ENCODE data around the gene RBM38. TPM values are rescaled to one million over a fixed set of nuclear protein-coding genes. Genes with fewer than 3 reads are reported as not detected.

Gene RBM38
- total RNA-seq, 1 experiment from 2014 or later = 39.9 TPM

DNA sequence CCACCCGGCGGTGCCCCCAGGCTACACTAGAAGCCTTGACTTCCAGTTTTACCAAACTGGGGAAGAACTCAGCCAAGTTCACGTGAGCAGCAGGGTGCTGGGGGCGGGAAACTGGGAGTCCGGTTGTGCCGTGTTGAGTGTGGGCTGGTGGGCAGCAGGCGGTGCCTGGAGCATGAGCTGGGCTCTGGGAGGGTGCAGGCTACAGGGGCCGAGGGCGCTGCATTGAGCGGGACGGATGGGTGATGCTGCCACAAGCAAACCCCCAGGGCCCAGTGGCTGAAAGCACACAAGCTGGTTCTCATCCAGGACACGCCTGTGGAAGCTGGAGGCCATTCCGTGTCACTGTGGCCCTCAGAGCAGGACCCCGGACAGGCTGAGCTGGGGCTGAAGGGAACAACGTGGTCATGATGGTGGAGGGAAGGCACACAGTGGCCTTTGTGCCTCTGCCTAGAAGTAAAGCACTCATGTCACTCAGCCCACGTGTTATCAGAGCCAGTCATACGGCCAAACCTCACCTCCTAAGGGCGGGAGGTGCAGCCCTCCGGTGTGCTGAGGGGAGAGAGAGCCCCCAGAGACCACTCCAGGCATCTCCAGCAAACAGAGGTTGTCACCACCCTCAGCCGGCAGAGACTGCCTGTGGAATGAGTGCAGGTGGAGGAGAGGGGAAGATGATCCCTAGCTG is 29.5 kb downstream of the RBM38 start:
- in situ Hi-C loops (cut with HindIII; ENCODE audit: low pct_unique_long_range_greater_than_20kb, low sequenced_read_pairs) = no loop called here
- Histone ChIP-seq H3K4me3 (ENCODE audit: low read depth in 2 of 2, low read length in 2 of 2) (no peak overlapping the region), H3K36me3 (ENCODE audit: control insufficient read depth, insufficient read depth, low read length) (no peaks in the 10 kb centered on the region), H3K27me3 (ENCODE audit: control insufficient read depth, insufficient read depth, low read length) (no peaks in the 10 kb centered on the region), H3K27ac (ENCODE audit: low read length) (no peak overlapping the region), H3K4me1 (ENCODE audit: control insufficient read depth, insufficient read depth, low read length) (no peaks in the 10 kb centered on the region), H3K9me3 (ENCODE audit: control insufficient read depth, insufficient read depth, low read depth, low read length) (no peaks in the 10 kb centered on the region)
- ChIA-PET POLR2A (no interaction called here), CTCF (no interaction called here)
- DNase-seq (ENCODE audit: low read depth, low spot score) (no peak), ATAC-seq (0 out of 2 replicates have a peak, but pooled peaks have one; percentile 39)
- TF ChIP-seq, protein P1, sequence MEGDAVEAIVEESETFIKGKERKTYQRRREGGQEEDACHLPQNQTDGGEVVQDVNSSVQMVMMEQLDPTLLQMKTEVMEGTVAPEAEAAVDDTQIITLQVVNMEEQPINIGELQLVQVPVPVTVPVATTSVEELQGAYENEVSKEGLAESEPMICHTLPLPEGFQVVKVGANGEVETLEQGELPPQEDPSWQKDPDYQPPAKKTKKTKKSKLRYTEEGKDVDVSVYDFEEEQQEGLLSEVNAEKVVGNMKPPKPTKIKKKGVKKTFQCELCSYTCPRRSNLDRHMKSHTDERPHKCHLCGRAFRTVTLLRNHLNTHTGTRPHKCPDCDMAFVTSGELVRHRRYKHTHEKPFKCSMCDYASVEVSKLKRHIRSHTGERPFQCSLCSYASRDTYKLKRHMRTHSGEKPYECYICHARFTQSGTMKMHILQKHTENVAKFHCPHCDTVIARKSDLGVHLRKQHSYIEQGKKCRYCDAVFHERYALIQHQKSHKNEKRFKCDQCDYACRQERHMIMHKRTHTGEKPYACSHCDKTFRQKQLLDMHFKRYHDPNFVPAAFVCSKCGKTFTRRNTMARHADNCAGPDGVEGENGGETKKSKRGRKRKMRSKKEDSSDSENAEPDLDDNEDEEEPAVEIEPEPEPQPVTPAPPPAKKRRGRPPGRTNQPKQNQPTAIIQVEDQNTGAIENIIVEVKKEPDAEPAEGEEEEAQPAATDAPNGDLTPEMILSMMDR (IDR thresholded peaks at IDR 0.05) = no peak
- no peak for TF ChIP-seq POLR2AphosphoS5 (IDR thresholded peaks at IDR 0.05; ENCODE audit: low read depth, low read length)
- no peak for TF ChIP-seq SIN3A (IDR thresholded peaks at IDR 0.05; ENCODE audit: borderline replicate concordance, insufficient read depth, low read depth, low read length)
- TF ChIP-seq, protein P2, sequence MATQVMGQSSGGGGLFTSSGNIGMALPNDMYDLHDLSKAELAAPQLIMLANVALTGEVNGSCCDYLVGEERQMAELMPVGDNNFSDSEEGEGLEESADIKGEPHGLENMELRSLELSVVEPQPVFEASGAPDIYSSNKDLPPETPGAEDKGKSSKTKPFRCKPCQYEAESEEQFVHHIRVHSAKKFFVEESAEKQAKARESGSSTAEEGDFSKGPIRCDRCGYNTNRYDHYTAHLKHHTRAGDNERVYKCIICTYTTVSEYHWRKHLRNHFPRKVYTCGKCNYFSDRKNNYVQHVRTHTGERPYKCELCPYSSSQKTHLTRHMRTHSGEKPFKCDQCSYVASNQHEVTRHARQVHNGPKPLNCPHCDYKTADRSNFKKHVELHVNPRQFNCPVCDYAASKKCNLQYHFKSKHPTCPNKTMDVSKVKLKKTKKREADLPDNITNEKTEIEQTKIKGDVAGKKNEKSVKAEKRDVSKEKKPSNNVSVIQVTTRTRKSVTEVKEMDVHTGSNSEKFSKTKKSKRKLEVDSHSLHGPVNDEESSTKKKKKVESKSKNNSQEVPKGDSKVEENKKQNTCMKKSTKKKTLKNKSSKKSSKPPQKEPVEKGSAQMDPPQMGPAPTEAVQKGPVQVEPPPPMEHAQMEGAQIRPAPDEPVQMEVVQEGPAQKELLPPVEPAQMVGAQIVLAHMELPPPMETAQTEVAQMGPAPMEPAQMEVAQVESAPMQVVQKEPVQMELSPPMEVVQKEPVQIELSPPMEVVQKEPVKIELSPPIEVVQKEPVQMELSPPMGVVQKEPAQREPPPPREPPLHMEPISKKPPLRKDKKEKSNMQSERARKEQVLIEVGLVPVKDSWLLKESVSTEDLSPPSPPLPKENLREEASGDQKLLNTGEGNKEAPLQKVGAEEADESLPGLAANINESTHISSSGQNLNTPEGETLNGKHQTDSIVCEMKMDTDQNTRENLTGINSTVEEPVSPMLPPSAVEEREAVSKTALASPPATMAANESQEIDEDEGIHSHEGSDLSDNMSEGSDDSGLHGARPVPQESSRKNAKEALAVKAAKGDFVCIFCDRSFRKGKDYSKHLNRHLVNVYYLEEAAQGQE (IDR thresholded peaks at IDR 0.05; ENCODE audit: insufficient read depth in 1 of 2, low read depth in 2 of 2, low read length in 1 of 2) = no peak
- TF ChIP-seq TCF7L2 (IDR thresholded peaks at IDR 0.05; ENCODE audit: low read depth, low read length) = no peak
- intact Hi-C loops (cut with micrococcal nuclease; ENCODE audit: unreplicated experiment) = no loop called here
- BruUV-seq (replicated peaks) = no TSS peak

DNA sequence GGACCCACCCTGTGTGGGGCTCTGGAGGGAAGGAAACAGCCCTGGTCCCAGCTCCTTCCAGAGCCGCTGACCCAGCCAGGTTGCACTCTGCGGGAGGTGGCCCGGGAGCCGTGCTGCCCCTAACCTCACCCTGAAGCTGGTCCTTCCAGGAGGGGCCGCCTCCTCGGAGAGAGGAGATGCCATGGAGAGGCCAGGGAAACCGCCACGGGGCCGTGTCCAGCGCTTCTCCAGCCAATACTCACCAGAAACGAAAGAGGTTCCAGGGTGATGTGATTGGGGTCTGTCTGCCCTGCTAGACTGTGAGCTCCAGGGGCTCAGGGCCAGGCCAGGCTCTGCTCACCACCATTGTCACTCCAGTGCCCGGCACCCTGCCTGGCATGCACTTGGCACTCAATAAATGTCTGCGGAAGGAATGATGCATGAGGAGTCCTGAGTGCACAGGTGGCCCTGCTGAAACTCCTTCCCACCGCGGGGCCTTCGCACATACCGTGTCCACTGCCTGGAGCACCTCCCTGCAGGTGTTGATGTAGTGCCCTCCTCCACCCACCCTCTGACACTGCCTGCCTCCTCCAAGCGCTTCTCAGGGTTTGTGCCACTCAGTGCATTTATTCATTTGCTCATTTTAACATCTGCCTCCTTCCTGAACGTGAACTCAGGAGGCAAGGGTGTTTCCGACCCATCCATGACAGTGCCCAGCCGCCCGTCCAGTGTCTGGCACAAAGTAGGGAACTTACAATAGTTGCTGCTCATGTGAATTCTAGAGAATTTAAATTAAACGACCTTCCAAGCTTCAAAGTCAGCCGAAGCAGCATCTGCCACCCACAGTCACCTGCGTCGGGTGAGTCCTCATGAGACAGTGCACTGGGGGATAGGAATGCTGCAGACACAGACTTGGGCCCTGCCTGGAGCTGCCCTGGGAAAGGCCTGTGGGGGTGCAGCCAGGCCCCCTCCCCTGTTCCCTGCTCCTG is 30.3 kb downstream of the RBM38 start:
- Histone ChIP-seq H3K9me3 (ENCODE audit: control insufficient read depth, insufficient read depth, low read depth, low read length) (no peaks in the 10 kb centered on the region), H3K4me3 (ENCODE audit: low read depth in 2 of 2, low read length in 2 of 2) (no peak overlapping the region), H3K4me1 (ENCODE audit: control insufficient read depth, insufficient read depth, low read length) (no peaks in the 10 kb centered on the region), H3K27ac (ENCODE audit: low read length) (no peak overlapping the region), H3K36me3 (ENCODE audit: control insufficient read depth, insufficient read depth, low read length) (no peaks in the 10 kb centered on the region), H3K27me3 (ENCODE audit: control insufficient read depth, insufficient read depth, low read length) (no peaks in the 10 kb centered on the region)
- TF ChIP-seq SIN3A (IDR thresholded peaks at IDR 0.05; ENCODE audit: borderline replicate concordance, insufficient read depth, low read depth, low read length) = no peak
- no peak for TF ChIP-seq TCF7L2 (IDR thresholded peaks at IDR 0.05; ENCODE audit: low read depth, low read length)
- no peak for TF ChIP-seq POLR2AphosphoS5 (IDR thresholded peaks at IDR 0.05; ENCODE audit: low read depth, low read length)
- TF ChIP-seq, protein P1 (IDR thresholded peaks at IDR 0.05) = no peak
- TF ChIP-seq, protein P2 (IDR thresholded peaks at IDR 0.05; ENCODE audit: insufficient read depth in 1 of 2, low read depth in 2 of 2, low read length in 1 of 2) = no peak
- POLR2A ChIA-PET = no interaction called here
- in situ Hi-C loops (cut with HindIII; ENCODE audit: low pct_unique_long_range_greater_than_20kb, low sequenced_read_pairs) = no loop called here
- no TSS peak for BruUV-seq (replicated peaks)
- no peak for DNase-seq (ENCODE audit: low read depth, low spot score)
- ATAC-seq = 0 out of 2 replicates have a peak, but pooled peaks have one; percentile 24
- intact Hi-C loops (cut with micrococcal nuclease; ENCODE audit: unreplicated experiment) = no loop called here
- CTCF ChIA-PET = no interaction called here

All from Panc1 (cell line).